Measurements from ENCODE around the gene OR11H6.

GRCh38 chr14:20223410-20223809 is at the start of gene OR11H6:
- TF ChIP-seq CTCF (IDR thresholded peaks at IDR 0.05): no peak
- TF ChIP-seq POLR2A (IDR thresholded peaks at IDR 0.05): no peak

Data from right lobe of liver (tissue), 4 donors.